HCT116 (cell line): ENCODE results near the gene NLRP11.

Source experiments
- CEBPB ChIP-seq: IDR thresholded peaks from 2 replicates; pipeline ENCODE4 v1.6.1; 2012; ENCODE audit warnings: low read depth
- CTCF ChIP-seq, 3 experiments: fragments of 200-600 bp in 1 of 3; sonication (generic) in 1 of 3; IDR thresholded peaks in 2 of 3; conservative IDR thresholded peaks in 1 of 3; 2 replicates each; pipeline ENCODE4 v1.5.1; 2012 to 2017; ENCODE audit warnings: low read depth in 2 of 3, low read length in 2 of 3, antibody characterized with exemption in 1 of 3, borderline replicate concordance in 1 of 3, control low read depth in 1 of 3, mild to moderate bottlenecking in 1 of 3, mixed read lengths in 1 of 3, mixed run types in 1 of 3, moderate library complexity in 1 of 3; ENCODE audit not compliant: insufficient read depth in 1 of 3
- EZH2 ChIP-seq: fragments of 200-600 bp; sonication (generic); IDR thresholded peaks from 2 replicates; pipeline ENCODE4 v1.6.1; 2017; ENCODE audit warnings: antibody characterized with exemption, mixed run types
- EZH2phosphoT487 ChIP-seq: fragments of 200-600 bp; IDR thresholded peaks from 2 replicates; pipeline ENCODE4 v1.6.1; 2018; ENCODE audit warnings: antibody characterized with exemption, borderline replicate concordance
- POLR2A ChIP-seq: IDR thresholded peaks from 2 replicates; pipeline ENCODE4 v1.7.0; 2011; ENCODE audit warnings: borderline replicate concordance; ENCODE audit not compliant: insufficient read depth, insufficient read length; ENCODE audit errors: extremely low read depth
- POLR2AphosphoS5 ChIP-seq: IDR thresholded peaks from 2 replicates; pipeline ENCODE4 v1.6.1; 2011; ENCODE audit warnings: mild to moderate bottlenecking, low read depth, low read length, moderate library complexity
- RAD21 ChIP-seq: IDR thresholded peaks from 2 replicates; pipeline ENCODE4 v1.6.1; 2012; ENCODE audit warnings: low read depth, mild to moderate bottlenecking
- REST ChIP-seq: IDR thresholded peaks from 2 replicates; pipeline ENCODE4 v1.6.1; 2012; ENCODE audit warnings: low read depth
- ZNF274 ChIP-seq: fragments of 200-500 bp; sonication (Bioruptor generic); IDR thresholded peaks from 2 replicates; pipeline ENCODE4 v1.6.1; 2014; ENCODE audit warnings: mild to moderate bottlenecking, low read depth, low read length, inconsistent platforms

- TF ChIP-seq CTCF (IDR thresholded peaks at IDR 0.05 in 2 of 3, conservative IDR thresholded peaks at IDR 0.05 in 1 of 3; ENCODE audit: borderline replicate concordance in 1 of 3, insufficient read depth in 1 of 3, low read depth in 2 of 3, low read length in 2 of 3) (no peak), POLR2AphosphoS5 (no peak), ZNF274 (no peak), POLR2A (no peak), CEBPB (no peak), EZH2 (no peak), EZH2phosphoT487 (no peak), REST (no peak), RAD21 (no peak)
Observed at GRCh38 chr19:55801416-55801815, 30.4 kb downstream of the NLRP11 start.
